ELF-1 (cell line): ENCODE measurements around the gene SFSWAP.
"Not testable (repeated sequence)": the region's sequence is repeated elsewhere in the genome, so short reads cannot be mapped to it uniquely, and the experiment has no call there.

Experiments used
- DNase-seq: peaks from one replicate; pipeline ENCODE4 v3.0.0-alpha.2; 2016; ENCODE audit warnings: low read depth, low spot score

SFSWAP gene

DNA sequence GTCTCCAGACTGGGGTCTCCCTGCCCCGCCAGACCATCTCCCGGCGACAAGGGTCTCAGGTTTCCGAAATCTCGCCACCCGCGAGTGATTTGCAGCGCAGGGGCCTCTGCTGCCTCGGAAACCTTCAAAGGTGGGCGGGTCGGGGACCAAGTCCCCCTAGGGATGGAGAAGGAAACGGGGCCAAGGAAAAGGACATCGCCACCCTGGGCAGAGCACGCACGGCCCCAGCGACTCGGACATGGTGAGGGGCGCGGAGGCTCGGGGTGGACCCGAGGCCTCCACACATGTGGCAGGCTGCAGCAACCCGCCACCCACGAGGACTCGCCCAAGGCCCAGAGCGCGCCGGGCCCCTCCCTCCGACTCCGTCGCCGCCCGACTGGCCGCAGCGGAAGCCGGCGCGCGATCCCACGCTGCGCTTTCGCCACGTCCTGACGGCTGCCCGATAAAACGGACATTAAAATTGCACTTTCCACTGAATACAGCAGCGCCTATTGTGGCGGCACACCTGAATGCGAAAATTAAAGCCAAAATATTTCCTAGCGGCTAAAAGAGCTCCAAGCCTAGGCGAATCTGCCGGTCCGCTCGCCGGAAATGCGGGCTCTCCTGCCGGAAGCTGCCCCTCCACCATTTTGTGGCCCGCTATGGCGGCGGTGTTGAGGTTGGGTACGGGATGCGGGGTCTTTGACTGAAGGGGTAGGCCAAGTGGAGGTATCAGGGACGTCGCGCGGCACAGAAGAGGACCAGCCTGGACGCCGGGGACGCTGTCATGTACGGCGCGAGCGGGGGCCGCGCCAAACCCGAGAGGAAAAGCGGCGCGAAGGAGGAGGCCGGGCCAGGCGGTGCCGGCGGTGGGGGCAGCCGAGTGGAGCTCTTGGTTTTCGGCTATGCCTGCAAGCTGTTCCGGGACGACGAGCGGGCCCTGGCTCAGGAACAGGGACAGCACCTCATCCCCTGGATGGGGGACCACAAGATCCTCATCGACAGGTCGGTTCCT is at the start of gene SFSWAP:
TSS of gene SFSWAP (plus strand) at position 627 of the 994 bp plus-strand sequence. CDS start at position 767, 140 bp downstream.
- DNase-seq, result peak; percentile 80

DNA sequence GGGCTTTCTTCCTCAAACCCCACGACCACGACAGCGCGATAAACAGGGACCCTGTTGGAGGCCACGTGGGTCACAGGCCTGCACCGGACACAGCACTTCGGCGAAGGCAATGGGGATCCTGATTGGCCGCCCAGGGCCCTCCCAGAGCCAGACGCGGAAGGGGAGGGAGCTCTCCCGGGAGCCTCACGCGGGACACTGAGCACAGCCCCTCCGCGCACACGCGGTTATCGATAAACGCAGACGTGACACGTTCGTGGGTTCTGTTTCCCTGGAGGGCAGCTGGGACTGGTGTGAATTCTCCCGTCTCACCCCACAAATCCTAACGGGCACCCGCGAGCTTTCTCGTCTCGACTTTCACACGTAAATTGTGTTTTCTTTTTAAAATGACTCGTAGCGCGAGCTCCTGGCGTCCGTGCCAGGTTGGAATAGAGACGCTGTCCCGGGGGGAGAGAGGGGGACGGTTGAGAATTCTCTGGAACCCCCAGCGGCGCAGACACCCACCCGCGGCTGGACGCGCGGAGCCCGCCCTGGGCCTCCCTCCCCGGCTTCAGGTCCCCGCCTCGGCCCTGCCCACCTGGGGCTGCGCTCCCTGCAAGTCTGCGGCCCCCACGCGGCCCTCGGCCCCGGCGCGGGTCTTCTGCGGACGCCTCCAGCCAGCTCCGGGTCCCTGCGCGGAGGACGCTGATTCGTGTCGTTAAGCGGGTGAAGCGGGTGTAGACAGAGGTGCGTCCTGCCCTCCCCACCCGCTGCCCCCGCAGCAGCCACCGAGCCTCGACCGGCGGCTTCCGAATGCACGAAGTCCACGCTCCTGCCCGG is 49.5 kb upstream of the SFSWAP start:
- DNase-seq, result not testable (repeated sequence)

DNA sequence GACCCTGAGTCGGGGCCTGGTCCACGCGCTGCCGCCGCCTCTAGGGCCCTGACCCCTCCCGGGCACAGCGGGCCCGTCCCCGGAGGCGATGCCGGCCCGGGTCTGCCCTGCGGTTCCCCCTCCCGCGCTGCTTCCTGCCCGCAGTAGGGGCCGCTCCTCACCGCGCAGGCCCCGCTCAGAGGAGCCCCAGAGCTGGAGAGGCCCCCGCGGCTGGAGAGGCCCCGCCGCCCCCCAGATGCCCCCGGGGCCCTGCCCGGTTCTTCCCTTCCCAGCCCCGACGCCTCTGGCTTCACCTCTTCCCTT is 49.0 kb upstream of the SFSWAP start:
- not testable (repeated sequence) for DNase-seq

- not testable (repeated sequence) for DNase-seq
These were observed 48.5 kb upstream of the SFSWAP start for GRCh38 chr12:131662346-131662745.

DNA sequence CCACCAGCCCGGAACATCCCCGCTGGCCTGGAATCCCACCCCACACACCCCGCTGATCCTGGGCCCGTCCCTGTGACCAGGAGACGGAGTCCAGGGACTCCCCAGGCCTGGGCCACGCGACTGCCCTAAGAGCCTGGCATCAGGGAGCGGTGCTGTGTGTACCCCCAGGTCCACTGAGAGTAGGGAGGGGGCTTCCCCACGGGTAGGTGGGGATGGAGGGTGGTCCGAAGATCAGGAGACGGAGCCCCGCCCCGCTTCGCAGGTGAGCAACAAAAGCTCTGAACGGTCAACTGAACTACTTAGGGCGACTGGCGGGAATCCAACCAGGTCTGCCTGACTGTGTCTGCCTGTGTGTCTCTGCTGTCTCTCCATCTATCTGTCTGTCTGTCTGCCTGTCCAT is 45.2 kb upstream of the SFSWAP start:
- not testable (repeated sequence) for DNase-seq

DNA sequence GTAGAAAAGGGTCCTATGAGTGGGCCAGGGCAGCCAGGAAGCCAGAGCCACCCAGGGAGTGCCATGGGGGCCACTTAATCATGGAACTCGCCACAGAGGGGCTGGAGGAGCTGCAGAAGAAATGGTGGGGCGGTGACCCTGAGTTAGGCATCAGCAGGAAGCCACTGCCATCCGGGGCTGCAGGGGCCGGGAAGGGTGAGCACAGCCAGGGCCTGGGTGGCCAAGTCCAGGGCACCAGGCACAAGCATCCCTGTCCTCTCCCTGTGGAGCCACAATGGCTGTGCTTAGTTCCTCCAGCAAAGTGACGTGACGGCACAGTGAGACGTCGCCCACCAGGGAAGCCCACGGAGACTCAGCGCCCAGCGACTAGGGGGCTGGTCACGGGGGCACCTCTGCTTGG is 44.4 kb upstream of the SFSWAP start:
- DNase-seq, result not testable (repeated sequence)

GRCh38 chr12:131666978-131667601 is 43.8 kb upstream of the SFSWAP start:
- not testable (repeated sequence) for DNase-seq

DNA sequence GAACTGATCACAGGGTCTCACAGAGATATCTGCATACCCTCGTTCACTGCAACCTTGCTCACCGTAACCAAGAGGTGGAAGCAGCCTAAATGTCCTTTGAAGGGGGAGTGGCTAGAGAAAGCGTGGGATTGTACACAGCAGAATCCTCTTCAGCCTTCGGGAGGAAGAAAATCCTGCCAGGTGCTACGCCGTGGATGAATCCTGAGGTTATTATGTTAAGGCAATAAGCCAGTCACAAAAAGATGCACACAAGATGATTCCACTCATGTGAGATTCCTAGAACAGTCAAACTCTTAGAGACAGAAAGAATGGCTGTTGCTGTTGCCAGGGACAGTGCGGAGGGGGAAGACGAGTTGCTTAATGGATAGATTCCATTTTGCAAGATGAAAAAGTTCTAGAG is 39.6 kb upstream of the SFSWAP start:
- DNase-seq, result no peak

DNA sequence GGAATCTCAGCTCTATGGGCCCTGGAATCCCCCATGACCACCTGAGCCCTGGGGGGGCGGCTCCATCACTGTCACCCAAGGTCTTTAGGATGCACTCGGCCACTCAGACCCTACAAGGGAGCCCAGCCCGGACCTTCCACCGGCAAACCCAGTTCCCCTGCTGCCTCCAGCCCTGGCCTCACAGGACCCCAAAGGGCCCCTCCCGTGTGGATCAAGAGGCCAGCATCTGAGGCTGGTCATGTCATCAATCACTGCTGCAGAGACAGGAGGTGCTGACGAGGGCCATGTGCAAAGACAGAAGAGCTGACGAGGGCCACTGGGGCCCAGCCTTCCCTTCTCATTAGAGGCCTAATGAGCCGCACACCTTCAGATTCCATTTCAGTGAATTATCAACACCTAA is 39.0 kb upstream of the SFSWAP start:
- no peak for DNase-seq

DNA sequence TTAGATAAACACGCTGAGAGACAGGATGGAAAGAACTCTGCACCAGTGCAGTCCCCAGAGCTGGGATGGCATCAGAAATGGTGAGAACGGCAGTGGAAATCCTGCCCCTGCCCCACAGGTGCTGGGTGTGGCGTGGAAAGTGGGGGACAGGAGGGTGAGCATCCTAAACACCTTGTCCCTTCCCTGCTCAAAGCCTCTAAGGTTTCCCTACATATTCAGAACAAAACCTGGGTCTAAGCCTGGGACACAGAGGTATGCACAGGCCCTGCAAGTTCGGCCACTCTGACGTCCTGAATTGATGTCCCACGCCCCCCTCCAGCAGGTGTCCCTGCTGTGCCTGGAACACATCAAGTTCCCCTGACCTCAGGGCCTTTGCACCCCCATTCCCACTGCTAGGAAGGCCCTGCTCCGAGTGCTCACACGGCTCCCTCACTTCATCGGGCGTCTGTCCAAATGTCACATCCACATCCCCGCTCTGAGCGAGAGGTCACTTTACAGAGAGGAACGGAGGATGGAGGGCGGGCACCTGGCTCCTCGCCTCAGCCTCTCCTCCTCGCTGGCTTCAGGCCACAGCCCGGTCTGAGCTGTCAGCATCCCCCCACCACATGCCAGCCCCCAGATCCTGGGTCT is 38.5 kb upstream of the SFSWAP start:
- no peak for DNase-seq

DNA sequence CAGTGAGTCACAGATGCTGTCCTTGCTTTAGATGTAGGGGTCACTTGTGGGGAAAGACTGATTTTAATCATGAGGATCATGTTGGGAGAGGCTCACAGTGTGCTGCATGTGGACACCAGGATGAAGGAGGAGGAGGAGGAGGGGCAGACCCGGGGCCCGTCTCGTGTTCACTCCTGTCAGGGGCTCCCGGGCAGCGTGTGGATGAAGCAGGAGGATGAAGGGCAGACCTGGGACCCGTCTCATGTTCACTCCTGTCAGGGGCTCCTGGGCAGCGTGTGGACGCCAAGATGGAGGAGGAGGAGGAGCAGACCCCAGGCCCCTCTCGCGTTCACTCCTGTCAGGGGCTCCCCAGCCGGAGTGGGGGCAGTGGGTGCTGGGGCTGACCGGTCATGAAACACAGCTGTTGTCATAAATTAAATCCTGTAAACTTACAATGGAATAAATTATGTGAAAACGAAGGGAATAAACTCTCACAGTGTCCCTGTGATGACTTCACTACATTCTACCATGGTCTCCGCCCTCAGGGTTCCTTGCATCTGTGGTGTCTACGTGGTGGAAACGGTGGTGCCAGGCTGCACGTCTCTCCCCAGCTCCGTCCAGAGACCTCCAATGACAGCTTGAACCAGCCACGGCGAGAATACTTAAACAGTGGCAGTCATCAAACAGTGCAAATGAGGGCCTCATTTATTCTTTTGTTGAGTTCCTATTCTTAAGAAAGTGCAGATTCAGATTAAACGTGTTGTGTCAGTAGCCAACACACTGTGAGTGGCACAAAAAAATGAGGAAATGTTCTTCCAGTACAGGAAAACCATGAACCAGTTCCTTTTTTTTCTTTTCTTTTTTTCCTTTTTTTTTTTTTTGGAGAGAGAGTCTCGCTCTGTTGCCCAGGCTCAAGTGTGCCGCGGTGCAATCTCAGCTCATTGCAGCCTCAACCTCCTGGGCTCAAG is 37.7 kb upstream of the SFSWAP start:
- no peak for DNase-seq

DNA sequence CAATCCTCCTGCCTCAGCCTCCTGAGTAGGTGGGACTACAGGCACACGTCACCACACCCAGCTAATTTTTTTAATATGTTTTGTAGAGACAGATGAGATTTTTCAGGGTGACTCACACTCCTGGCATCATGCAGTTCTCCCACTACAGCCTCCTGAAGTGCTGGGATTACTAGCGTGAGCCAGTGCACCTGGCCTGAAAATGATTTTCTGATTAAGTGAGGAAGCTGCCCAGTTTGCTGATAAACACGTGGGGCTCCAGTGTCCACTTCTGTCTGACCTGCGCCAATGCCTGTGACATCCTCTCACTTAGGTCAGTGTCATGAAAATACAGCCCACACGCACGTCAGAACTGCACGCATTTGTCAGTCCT is 37.0 kb upstream of the SFSWAP start:
- no peak for DNase-seq

- no peak for DNase-seq
These were observed 36.5 kb upstream of the SFSWAP start for GRCh38 chr12:131674373-131674772.

DNA sequence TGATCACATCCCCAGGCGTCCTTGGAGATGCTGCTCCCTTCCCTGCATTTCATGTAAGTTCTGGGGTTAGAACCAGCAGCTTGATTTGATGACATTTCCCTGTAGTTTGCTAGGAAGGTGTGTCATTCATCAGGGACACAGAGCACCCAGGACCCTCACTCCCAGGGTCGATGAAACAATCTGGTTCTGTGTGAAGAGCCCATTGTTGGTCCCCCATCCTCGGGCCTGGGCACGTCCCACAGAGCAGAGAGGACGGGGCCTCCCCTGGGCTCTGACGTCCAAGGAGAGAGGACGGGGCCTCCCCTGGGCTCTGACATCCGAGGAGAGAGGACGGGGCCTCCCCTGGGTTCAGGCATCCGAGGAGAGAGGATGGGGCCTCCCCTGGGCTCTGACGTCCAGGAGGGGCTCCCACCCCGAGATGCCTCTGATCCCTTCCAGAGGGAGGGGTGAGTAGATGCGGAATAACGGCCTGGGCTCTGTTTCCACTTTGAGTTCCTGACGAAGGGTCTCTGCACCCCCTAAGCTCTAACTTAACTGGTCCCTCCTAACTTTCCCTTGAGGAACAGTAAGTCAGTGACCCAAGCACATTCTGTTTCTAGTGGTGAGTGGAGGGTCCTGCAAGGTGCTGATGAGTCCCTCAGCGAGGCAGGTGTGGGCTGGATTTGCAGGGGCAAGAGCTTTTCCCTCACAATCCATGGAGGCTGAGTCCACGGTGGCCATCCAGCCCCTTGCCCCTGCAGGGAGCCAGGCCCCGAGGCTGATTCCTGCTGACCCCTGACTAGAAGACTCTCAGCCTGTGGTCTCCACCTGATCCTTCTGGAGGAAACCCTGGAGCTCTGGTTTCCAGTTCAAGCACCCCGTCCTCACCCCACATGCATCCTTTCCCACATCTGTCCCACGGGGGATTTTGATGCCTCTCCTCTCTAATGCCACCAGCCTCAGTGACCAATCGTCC is 35.5 kb upstream of the SFSWAP start:
- DNase-seq, result no peak

- DNase-seq, result no peak
These were observed 34.3 kb upstream of the SFSWAP start for GRCh38 chr12:131676544-131676943.

- DNase-seq, result not testable (repeated sequence)
These were observed 33.8 kb upstream of the SFSWAP start for GRCh38 chr12:131677067-131677466.

GRCh38 chr12:131677699-131678098 is 33.2 kb upstream of the SFSWAP start:
- no peak for DNase-seq

DNA sequence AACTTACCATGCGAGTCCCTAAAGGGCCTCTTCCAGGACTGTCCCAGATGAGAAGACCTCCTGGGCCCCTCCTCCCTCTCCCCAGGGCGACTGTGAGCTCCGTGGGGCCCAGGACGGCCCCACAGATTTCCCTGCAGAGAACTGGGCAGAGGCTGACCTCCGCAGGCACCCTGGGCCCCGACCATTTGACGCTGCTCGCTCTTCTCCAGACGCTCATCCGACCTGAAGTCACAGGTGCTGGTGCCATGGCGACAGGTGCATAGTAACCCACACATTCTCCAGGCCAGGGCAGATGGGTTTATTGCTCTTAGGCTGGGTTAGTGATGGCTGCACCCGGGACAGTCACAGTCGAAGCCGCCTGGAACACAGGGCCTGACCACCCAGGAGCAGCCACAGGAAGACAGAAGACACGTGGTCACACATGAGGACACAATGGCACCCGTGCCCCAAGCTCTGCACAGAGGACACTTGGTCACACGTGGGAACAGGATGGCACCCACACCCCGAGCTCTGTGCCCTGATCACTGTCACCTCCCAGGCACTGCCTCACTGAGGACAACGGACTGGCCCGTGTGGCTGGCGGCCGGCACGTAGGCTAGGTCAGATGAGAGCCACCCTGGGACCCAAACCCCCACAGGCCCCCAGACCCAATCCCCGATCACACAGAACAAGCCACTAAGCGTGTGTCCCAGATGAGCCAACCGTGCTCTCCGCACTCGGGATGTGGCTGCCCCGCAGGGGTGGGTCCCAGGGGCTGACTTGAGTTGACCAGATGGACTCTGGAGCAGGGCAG is 32.3 kb upstream of the SFSWAP start:
- DNase-seq, result not testable (repeated sequence)

DNA sequence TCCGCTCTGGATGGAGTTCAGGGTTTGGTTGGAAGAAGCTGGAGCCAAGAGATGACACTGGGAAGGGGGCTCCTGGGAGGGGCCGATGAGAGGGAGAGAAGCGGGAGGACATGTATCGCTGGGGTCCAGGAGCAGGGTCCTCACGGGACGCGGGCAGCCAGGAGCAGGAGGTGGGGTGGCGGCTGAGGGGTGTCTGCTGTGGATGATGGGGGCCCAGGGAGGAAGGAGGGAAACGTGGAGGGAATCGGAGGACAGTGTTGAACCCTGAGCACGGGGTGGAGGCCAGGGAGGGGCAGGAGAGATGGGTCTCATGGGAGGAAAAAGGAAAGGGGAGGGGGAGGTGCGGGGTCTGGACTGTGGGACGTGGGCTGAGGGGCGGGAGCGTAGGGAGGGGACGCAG is 31.7 kb upstream of the SFSWAP start:
- DNase-seq, result not testable (repeated sequence)
